Hematopoietic multipotent progenitor cell treated with erythropoietin and hydrocortisone succinate and interleukin-3 and kit ligand, for 15 days (in vitro differentiated cells): Measurements from ENCODE around the gene ARL6IP4.

ENCODE experiments used
- DNase-seq: peaks from one replicate; pipeline ENCODE4 v3.0.0-alpha.2; 2015; ENCODE audit warnings: low spot score

ARL6IP4 gene

DNA sequence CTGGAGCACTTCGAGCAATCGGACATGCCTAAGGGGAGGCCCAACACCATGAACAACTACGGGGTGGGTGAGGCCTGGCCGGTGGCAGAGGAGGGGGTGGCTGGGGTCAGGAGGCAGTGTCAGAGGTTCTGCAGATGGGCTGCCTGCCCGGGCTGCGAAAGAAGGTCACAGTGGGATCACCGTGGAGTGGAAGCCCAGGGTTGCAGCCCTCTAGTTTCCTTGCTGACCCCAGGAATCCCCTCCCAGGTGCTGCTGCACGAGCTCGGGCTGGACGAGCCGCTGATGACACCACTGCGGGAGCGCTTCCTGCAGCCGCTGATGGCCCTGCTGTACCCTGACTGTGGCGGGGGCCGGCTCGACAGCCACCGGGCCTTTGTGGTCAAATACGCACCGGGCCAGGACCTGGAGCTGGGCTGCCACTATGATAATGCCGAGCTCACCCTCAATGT, 1.9 kb upstream of the ARL6IP4 start:
- no peak for DNase-seq

DNA sequence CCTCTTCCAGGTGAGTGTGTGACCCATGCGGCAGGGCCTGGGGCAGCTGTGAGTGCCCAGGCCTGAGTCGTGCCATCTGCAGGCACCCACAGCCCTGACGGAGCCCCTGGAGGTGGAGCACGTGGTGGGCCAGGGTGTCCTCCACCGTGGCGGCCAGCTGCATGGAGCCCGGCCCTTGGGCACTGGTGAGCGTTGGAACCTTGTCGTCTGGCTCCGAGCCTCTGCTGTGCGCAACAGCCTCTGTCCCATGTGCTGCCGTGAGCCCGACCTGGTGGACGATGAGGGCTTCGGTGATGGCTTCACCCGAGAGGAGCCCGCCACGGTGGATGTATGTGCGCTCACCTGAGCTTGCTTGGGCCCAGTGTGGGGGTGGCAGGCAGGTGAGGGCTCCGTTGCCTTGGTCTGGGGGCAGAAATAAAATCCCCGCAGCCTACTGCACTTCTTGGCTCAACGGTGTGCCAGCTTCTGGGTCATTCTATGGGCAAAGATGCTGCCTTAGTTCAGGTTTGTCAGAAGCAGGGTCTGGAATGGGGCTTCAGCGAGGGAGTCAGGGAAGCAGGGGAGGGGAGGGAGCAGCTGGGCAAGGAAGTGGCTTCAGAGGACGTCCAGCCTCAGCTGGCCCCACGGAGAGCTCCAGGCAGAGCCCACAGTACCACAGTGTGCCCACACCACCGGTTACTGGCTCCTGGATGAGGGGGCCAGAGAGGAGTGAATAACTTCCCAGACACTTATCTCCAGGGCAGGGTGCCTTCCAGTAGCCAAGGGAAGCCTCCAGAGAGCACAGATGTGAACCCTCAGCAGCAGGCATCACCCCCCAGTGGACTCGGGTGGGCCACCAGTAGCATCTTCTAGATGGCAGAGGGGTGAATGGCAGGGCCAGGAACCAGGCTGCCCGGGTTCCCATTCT, 1.2 kb upstream of the ARL6IP4 start:
- no peak for DNase-seq

DNA sequence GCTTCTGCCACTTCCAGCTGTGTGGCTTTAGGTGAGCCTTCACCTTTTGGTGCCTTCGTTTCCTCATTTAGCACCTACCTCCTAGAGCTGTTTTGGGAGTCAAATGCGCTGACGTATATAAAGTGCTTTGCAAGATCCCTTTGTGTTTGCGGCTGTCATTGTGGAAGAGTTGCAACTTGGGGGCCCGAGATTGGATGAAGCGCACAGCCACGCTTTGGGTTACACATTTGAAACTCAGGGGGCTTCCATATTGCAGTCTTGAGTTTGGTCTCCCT, 636 bp upstream of the ARL6IP4 start:
- no peak for DNase-seq

- no peak for DNase-seq
These were observed 573 bp downstream of the ARL6IP4 start for GRCh38 chr12:122981036-122981471.

DNA sequence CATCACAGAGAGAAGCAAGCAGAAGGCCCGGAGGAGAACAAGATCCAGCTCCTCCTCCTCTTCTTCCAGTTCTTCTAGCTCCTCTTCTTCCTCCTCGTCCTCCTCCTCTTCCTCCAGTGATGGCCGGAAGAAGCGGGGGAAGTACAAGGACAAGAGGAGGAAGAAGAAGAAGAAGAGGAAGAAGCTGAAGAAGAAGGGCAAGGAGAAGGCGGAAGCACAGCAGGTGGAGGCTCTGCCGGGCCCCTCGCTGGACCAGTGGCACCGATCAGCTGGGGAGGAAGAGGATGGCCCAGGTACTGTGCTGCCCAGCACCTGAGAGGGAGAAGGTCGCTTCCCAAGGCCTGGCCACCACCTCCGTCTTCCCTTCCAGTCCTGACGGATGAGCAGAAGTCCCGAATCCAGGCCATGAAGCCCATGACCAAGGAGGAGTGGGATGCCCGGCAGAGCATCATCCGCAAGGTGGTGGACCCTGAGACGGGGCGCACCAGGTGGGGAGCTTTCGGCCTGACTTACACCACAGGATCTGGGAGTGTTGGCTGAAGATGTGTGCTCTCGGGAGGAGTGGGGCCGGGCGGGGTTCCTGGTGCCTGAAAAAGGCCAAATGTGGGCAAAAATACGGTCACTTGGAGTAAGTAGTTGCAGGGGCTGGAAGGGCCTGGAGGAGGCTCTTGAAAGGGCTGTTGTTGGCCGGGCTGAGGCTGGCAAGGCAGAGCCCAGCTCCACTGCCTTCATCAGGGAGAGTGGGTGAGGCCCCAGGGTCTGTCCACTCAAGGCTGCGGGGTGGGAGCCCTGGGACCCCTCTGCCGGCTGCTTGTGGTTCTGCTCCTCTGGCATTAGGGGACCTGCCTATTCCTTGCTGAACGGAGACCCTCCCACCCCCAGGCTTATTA, 1.4 kb downstream of the ARL6IP4 start:
- DNase-seq = no peak

DNA sequence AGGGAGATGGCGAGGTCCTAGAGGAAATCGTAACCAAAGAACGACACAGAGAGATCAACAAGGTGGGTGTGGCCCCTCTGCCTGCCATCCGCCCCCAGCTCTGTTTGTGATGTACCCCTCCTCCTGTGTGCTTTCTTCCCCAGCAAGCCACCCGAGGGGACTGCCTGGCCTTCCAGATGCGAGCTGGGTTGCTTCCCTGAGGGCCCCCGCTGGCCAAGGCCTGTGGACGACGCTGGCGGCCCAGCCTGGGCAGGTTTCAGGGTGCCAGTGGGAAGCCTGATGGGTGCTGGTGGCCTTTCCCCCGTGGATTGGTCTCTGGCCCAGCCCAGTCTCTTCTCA, 2.0 kb downstream of the ARL6IP4 start:
- DNase-seq = no peak

DNA sequence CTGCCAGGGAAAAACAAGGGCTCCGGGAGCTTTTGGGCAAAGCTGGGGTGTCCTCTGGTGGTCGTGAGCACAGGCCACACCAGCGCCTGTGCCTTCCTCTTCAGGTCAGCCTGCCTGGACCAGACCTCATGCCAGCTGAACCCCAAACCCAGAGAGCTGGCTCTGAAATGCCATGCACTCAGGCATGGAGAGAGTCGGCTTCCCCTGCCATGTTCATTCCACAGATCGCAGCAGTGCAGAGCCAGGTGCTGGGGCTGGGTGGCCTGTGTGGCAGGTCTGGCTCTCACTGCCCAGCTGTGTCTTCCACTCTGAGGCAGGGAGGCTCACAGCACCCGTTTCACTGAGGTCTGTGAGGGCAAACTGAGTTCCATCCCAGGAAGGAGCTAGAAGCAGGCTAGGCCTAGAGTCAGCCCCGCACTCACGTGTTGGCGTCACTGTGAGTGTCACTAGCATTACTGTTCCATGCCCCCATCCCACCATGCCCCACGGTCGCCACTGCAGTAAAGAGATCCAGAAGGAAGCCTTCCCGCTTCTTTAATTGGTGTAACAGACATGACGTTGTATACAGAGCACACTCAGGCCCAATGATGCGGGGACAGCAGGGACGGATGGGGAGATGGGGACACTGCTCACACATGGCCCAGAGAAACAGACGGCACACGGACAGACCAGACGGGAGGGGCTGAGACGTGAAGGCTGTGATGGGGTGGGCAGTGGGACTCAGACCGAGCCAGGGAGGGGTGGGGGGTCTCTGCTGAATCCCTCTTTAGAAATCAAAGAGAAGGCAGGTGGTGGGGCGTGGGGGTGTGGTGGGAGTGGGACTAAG, 2.7 kb downstream of the ARL6IP4 start:
- DNase-seq = no peak

- DNase-seq = no peak
These were observed 3.5 kb downstream of the ARL6IP4 start for GRCh38 chr12:122983789-122984515.

DNA sequence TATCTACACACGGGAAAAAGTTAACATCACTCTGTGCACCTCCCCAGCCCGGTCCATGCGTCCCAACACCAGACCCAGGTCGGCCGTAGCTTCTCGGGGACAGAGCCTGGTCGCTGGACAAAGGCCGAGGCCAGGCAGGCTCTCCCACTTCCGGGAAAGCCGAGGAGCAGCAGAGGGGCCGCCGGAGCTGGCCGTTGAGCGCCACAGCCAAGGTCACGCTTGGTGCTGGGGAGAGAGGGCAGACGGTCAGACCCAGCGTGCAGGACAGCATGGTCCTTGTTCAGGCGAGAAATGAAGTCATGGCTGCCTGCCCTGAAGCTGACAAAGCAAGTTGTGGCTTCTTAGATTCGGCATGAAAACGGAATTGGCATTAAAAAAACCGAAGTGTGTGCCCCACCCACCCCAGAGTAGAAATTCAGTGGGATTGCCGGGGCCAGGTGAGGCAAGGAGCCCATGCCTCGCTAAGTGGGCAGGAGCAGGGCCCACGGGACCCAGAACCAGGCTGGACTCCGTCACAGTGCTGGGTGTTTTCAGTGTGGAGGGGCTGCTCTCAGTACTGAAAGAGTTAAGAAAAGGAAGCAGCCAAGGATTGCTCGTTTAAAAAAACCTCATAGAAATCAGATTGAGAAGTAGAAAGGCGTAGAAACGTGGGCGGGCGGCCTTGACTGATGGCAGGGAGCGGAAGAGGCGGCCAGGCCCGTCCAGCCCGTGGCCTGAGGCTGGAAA, 4.3 kb downstream of the ARL6IP4 start:
- DNase-seq = no peak

DNA sequence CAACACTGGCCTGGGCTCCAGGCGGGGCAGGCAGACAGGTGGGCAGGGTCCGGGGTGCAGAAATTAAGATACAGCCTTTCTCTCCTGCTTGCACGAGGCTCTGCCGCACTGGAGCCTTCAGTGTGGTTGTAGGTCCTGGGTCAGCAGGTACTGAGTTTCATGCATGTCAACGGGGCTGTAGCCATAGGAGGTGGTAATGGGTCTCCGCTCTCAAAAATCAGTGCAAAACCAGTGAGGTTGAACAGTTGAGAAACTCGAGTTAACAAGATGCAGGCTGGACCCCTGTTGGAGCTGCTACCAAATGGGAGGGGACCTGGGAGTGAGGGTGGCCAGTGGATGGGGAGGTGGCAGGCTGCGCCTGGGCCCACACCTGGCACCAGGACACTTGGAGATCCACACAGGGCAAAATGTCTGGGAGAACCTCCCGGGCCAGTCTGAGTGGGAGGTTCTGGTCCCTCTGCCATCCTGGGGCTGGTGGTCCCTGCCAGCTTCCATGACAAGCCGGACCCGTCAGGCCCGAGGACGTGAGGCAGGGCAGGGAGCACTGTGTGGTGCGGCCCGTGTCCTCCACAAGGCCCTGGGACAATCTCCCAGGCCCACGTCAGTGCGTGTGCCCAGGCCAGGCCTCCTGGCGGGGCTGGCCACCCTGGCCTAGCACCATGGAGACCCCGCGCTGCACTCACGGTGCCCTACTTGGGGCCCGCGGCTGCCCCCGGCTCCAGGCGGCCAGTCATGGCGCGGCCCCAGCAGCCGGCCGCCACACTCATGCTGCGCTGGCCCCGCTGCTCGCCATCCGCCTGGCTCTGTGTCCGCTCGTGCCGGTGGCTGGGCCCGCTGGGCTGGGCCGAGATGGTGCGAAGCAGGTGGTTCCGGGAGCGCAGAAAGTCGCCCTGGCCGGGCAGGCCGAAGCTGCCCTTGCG, 5.1 kb downstream of the ARL6IP4 start:
- no peak for DNase-seq

DNA sequence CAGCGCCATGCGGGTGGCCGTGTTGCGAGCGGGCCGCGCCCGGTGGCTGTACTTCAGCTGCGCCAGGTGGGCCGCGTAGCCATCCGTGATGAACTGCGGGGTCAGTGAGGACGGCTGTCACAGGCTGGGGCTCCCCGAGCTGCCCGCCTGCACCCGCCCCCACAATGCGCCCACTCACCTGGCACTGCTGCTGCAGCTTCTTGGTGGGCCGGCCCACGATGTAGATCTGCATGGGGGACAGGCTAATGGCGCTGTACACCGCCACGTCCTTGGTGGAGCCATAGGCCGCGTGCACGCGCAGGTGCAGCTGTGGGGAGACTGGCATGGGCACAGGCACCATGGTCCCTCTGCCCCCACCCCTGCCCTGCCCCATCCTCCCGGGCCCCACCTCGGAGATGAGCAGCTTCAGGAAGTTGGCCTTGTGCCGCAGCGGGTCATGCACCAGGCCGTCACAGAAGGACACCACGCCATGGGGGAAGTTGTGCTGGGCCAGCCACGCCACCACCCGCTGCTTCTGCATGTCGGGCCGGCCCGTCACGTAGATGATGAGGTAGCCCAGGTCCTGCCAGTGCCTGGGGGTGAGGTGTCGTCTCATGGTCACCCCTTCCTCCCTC, 5.9 kb downstream of the ARL6IP4 start:
- no peak for DNase-seq

- DNase-seq = no peak
These were observed 6.8 kb downstream of the ARL6IP4 start for GRCh38 chr12:122987086-122987951.

DNA sequence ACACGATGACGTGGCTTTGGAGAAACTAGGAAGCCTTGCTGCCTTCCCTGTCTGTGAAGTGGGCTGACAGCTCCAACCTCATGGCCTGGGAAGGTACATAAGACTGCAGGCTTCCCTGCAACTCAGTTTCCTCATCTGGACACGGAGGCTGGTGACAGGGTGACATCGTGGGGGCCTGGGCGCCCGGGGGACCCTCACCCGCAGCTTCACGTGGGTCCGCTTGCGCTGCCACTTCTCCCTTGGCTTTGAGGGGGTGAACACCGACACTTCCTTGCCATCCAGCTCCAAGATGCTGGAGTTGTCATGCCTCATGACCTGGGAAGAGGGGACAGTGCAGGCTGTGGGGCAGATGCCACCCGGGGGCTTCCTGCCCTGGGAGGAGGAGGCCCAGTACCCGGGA, 7.6 kb downstream of the ARL6IP4 start:
- no peak for DNase-seq

- no peak for DNase-seq
These were observed 8.2 kb downstream of the ARL6IP4 start for GRCh38 chr12:122988612-122989212.

DNA sequence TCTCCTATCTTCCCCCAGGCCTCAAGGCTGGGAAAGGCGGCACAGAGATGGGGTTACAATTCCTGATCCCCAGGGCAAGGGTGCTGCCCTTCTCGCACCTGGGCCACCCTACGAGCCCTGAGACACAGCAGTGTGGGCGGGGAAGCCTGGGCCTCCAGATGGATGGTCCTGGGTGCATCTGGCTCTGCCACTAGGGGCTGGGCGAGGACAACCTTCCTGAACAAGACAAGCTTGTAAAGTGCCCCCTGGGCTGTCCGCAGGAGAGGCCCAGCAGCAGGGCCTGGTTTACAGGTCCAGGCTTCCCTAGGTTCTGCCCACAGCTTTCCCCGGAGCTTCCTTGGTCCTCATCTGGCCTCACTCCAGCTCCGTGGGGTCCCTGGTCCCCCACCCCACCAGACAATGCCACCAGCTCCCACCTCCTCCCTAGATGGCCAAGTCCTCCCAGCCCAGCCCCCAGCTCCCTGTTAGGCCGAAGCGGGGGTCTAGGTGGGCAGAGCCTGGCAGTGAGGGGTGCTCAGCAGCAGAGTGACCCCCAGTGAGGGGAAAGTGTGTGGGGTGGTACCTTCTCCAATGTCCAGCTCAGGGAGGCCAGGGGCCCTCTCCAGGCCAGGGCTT, 8.9 kb downstream of the ARL6IP4 start:
- DNase-seq = no peak

- DNase-seq = no peak
These were observed 9.5 kb downstream of the ARL6IP4 start for GRCh38 chr12:122989874-122990419.

DNA sequence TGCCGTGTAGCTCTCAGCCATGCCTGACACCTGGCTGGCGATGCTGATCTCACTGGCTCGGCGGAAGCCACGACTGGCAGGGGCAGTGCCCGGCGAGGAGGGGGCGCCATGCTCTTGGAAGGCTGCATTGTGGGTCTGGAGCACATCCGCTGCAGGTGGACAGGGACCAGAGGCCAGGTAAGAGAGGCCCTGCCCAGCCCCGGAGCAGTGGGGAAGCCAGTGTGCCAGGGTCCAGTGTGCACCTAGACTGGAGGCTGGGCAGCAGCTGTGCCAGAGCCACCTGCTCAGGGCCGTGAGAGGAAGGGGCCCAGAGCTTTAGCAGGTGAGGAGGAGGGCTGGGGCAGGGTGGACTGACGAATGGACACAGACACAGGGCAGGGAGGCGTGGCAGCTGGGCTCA, 10.1 kb downstream of the ARL6IP4 start:
- DNase-seq = no peak
